HG03378 (cell line): ENCODE data around the gene PIK3CG.
"Not testable (repeated sequence)": the region's sequence is repeated elsewhere in the genome, so short reads cannot be mapped to it uniquely, and the experiment has no call there.

Experiments
- ATAC-seq: cut with Tn5 transposase; IDR thresholded peaks from one replicate; pipeline ENCODE4 v1.9.1; 2021; ENCODE audit warnings: mild to moderate bottlenecking, moderate library complexity; ENCODE audit not compliant: unreplicated experiment

PIK3CG gene

DNA sequence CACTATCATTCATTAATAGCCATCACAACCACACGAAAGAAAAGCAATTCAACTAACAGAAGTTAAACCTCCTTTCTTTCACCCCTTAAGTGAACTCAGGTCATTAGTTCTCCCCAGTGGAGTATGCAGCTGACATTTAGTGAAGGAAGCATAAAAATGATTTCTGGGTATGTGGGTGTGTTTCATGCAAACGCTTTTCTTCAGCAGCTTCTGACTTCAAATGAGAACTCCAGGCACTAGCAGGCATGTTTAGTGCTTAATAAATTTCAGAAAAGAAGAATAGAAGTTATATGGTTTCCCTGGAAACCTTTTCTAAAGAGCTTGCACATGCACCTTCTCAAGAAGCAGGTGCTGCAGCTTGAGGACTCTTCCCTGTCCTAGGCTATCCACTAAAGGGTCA lies 62.5 kb downstream of the PIK3CG start:
- no peak for ATAC-seq

DNA sequence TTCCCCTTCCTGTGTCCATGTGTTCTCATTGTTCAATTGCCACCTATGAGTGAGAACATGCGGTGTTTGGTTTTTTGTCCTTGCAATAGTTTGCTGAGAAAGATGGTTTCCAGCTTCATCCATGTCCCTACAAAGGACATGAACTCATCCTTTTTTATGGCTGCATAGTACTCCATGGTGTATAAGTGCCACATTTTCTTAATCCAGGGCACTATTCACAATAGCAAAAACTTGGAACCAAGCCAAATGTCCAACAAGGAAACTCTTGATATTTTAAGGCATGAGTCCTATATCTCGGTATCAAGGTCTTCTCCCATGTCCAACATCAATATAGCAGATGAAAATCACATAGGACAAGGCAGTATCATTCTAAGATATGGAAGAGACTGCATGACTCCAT lies 64.5 kb downstream of the PIK3CG start:
- not testable (repeated sequence) for ATAC-seq

DNA sequence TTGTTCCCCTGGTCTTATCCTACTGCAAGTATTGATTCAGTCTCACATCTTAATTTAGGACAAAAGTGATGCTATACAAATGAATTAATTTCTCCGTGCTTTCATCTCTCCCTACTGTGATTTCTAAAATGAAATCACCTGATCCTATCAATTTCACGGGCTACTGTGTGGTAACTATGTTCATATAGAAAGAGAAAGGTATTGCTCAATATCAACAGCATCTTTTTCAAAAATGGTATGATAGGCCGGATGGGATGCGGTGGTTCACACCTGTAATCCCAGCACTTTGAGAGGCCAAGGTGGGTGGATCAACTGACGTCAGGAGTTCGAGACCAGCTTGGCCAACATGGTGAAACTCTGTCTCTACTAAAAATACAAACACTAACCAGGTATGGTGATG lies 71.2 kb downstream of the PIK3CG start:
- no peak for ATAC-seq

DNA sequence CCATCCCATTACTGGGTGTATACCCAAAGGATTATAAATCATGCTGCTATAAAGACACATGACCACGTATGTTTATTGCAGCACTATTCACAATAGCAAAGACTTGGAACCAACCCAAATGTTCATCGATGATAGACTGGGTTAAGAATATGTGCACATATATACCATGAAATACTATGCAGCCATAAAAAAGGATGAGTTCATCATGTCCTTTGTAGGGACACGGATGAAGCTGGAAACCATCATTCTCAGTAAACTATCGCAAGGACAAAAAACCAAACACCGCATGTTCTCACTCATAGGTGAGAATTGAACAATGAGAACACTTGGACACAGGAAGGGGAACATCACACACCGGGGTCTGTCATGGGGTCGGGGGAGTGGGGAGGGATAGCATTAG lies 73.0 kb downstream of the PIK3CG start:
- not testable (repeated sequence) for ATAC-seq

DNA sequence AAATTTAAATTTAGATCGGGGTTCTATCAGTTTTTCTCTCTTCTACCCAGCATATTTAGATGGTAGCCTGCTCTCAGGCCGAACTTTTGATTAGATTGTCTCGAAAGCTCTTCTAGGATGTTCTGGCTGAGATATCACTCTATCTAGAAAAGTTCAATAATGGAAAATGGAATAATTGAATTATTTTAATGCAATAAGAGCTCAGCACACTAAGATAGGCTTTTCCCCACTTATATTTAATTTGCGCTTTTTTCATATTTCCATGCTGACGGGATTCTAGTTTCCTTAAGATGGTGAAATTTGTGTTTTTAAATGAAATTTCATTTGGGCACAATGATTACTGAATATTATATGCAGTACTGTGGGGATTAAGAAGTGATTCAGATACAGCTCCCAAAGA lies 73.7 kb downstream of the PIK3CG start:
- ATAC-seq = no peak

DNA sequence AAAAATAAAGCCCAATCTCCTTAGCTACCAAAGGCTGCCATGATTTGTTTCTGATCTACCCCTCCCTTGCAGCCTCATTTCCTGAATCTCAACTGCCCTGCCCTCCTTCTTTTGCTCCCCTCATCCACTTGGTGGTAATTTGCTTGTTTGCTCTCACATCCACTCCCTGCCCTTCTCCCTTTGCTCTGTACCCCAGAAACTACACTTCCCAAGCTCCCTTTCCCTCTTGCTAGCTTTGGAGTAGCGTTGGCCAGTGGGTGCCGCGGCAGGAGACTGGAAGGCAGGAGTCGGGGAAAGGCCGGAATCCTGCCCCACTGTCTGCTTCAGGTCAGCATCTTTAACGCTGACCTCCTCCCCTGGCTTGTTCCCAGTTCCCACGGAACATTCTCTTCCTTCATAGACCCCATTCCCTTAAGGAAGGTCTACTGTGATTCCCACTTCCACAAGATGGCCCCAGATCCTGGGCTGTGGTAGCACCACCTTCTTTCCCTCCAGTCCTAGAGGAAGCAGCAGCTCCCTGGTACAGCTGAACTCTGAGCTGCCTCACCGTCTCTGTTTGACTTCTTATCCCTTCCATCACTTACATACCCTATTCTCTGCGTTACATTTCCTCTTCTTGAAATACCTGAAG lies 79.1 kb downstream of the PIK3CG start:
- no peak for ATAC-seq

DNA sequence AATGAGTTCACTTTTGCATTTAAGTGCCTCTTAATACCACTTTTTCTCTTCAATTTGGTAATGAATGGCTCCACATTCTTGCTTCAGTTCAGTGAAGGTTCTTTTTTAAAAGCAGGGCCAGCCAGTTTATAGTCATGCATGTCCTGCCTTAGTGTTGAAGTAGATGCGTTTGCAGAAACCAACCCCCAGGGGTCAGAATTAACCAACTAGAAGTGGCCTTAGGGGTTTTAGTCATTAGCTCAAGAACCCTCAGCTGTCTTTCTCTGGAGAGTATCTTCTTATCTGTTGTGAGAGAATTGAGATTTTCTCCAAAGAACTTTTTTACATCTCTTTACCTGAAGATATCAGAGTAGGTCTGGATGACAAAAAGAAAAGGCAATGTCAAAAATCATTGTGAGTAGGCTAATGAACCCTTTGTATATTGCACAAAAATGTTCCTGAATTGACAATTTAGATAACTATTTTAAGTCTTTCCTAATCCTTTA lies 82.2 kb downstream of the PIK3CG start:
- no peak for ATAC-seq

DNA sequence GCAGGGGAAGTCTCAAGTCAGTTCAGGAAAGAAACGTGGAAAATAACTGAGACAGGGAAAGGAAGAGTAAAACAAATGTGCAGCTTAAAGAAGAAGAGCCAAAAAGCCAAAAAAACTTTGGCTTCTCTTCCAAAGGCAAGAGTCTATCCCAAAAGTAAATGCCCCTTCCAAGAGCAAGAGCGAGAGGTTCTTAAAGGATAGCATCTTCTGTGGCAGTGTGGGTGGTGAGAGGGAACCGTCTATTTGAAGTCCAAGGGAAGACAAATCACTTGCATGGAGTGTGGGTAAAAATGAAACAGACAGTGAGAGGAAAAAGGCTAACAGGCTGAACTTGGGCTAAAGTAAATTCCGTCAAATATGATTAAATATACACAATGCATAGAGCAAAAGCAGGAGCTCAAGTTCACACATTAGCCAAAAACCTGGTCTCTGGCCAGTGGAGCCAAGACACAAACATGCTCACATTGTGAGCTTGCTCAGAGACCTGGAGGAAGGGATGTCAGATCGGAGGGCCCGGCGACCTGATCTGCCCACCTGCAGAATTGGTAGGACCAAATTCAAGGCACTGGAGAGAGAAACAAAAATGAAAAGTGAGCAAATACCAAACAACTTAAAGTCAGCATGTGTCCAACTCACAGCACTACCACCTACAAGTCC lies 87.0 kb downstream of the PIK3CG start:
- ATAC-seq = no peak

DNA sequence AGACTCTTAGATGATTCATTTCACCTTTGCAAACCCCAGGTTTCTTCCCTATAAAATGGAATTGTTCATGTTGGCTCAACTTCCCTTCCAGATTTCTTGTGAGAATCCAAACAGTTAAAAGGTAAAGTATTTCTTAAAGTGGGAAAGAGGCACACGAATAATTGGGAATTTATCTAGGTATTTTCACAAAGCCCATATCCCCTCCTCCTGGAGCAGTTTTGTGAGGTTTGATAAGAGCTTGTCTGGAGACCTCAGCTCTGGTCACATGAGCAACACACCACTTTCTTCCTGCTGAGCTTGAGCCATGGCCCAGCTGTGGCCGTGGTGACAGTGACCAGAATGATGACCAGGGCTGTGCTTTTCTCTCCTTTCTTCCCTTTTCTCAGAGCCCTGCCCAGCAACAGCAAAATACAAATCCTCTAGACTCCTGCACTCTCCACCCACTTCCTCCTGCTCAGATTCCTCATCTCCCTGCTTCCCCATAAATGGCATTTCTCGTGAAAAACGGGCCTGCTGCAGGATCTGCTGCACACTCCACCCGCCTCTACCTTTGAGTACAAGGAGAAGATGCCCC lies 87.7 kb downstream of the PIK3CG start:
- no peak for ATAC-seq

DNA sequence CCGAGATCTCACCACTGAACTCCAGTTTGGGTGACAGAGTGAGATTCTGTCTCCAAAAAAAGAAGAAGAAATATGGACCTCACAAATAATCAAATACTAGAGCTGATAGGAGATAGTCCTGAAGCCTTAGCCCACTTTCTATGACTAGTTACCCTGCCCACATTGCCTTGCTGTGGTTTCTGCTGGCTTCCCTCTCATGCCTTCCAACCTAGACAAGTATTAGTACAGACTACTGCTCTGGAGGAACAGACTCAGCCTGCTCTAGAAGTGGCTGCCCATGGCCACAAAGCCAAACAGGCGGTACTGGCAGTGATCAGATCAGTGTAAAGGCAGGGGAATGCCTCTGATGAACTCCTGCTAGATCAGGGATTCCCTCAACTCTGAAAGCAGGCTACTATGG lies 89.8 kb downstream of the PIK3CG start:
- no peak for ATAC-seq

DNA sequence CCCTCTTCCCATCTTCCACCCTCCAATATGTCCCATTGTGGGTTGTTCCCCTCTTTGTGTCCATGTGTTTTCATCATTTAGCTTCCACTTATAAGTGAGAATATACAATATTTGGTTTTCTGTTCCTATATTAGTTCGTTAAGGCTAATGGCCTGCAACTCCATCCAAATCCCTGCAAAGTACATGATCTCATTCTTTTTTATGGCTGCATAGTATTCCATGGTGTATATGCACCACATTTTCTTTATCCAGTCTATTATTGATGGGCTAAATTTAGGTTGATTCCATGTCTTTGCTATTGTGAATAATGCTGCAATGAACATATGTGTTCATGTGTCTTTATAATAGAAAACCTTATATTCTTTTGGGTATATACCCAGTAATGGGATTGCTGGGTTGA lies 90.8 kb downstream of the PIK3CG start:
- ATAC-seq = not testable (repeated sequence)
